ENCODE data around the gene TRMT10A.

Gene TRMT10A

DNA sequence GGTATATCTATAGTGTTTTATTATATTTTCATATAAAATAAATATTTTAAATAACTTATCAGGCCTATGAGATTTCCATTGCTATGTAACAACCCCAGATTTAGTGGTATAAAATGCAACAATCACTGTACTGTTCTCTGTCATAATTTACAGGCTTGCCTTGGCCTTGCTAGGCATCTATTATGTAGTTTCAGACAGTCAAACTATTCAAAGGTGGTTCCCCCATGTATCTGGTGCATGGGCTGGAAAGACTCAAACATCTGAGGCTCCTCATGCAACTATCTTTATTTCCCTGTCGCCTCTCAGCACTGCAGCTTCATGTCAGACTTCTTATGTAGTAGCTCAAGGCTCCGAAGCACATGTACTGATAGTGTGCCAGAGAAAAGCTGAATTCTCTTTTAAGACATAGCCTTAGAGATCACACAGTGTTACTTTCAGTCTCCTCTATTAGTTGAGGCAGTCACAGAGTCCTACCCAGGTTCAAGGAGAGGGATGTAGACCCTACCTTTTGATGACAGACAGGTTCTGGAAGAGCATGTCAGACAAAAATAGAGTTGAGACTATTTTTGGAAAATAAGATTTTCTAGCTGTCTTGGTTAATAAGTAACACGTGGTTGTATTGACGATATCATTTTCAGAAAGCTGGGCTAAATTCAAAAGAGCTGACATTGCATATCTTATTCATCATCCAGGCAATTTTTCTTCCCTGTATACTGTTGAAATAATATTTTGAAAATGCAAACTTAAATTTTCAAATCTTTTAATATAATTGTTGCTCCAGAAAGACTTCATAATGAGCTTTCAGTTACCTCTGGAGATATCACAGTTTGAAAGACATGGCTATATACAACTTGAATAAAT is 30.2 kb upstream of the TRMT10A start:
- H3K4me3 ChIP-seq (ENCODE audit: insufficient read length, low read depth) = no peak overlapping the region
- H3K4me1 ChIP-seq (ENCODE audit: insufficient read depth, insufficient read length) = no peaks in the 10 kb centered on the region
- no peak for TF ChIP-seq SUZ12 (IDR thresholded peaks at IDR 0.05; ENCODE audit: extremely low read depth, insufficient read depth, insufficient read length)
- TF ChIP-seq YY1 (IDR thresholded peaks at IDR 0.05; ENCODE audit: insufficient read depth, insufficient read length) = no peak
- TF ChIP-seq ZNF274 (IDR thresholded peaks at IDR 0.05; ENCODE audit: low read depth, low read length) = no peak
- H3K27me3 ChIP-seq (ENCODE audit: insufficient read depth, insufficient read length) = no peaks in the 10 kb centered on the region
- H3K9me3 ChIP-seq (ENCODE audit: insufficient read depth, low read length) = no peaks in the 10 kb centered on the region
- no peak overlapping the region for H3K9ac ChIP-seq (ENCODE audit: insufficient read length, low read depth)
- no peaks in the 10 kb centered on the region for H3K36me3 ChIP-seq (ENCODE audit: insufficient read depth, insufficient read length, low read length)
- DNase-seq (ENCODE audit: low read depth, low spot score) = no peak

DNA sequence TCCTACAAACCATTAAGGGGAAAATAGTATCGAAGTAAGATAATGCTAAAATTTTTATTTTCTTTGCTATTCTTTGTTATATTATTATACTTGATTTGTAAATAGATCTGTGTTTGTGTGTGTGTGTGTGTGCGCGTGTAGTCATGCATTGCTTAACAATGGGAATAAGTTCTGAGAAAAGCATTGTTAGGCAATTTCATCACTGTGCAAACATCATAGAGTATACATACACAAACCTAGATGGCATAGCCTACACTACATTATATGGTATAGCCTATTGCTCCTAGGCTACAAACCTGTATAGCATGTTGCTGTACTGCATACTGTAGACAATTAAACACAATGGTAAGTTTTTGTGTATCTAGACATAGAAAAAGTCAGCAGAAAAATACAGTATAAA is 27.9 kb upstream of the TRMT10A start:
- Histone ChIP-seq H3K9me3 (ENCODE audit: insufficient read depth, low read length) (no peaks in the 10 kb centered on the region), H3K4me1 (ENCODE audit: insufficient read depth, insufficient read length) (no peaks in the 10 kb centered on the region), H3K27me3 (ENCODE audit: insufficient read depth, insufficient read length) (no peaks in the 10 kb centered on the region), H3K4me3 (ENCODE audit: insufficient read length, low read depth) (no peak overlapping the region), H3K36me3 (ENCODE audit: insufficient read depth, insufficient read length, low read length) (no peaks in the 10 kb centered on the region), H3K9ac (ENCODE audit: insufficient read length, low read depth) (no peak overlapping the region)
- TF ChIP-seq YY1 (IDR thresholded peaks at IDR 0.05; ENCODE audit: insufficient read depth, insufficient read length) (no peak), SUZ12 (IDR thresholded peaks at IDR 0.05; ENCODE audit: extremely low read depth, insufficient read depth, insufficient read length) (no peak), ZNF274 (IDR thresholded peaks at IDR 0.05; ENCODE audit: low read depth, low read length) (no peak)
- no peak for DNase-seq (ENCODE audit: low read depth, low spot score)

- no peaks in the 10 kb centered on the region for H3K27me3 ChIP-seq (ENCODE audit: insufficient read depth, insufficient read length)
- H3K4me3 ChIP-seq (ENCODE audit: insufficient read length, low read depth) = no peak overlapping the region
- DNase-seq (ENCODE audit: low read depth, low spot score) = no peak
- no peaks in the 10 kb centered on the region for H3K36me3 ChIP-seq (ENCODE audit: insufficient read depth, insufficient read length, low read length)
- no peaks in the 10 kb centered on the region for H3K4me1 ChIP-seq (ENCODE audit: insufficient read depth, insufficient read length)
- H3K9me3 ChIP-seq (ENCODE audit: insufficient read depth, low read length) = no peaks in the 10 kb centered on the region
- no peak overlapping the region for H3K9ac ChIP-seq (ENCODE audit: insufficient read length, low read depth)
- TF ChIP-seq YY1 (IDR thresholded peaks at IDR 0.05; ENCODE audit: insufficient read depth, insufficient read length) (no peak), ZNF274 (IDR thresholded peaks at IDR 0.05; ENCODE audit: low read depth, low read length) (no peak), SUZ12 (IDR thresholded peaks at IDR 0.05; ENCODE audit: extremely low read depth, insufficient read depth, insufficient read length) (no peak)
Observed at GRCh38 chr4:99587803-99588202, 24.0 kb upstream of the TRMT10A start.

DNA sequence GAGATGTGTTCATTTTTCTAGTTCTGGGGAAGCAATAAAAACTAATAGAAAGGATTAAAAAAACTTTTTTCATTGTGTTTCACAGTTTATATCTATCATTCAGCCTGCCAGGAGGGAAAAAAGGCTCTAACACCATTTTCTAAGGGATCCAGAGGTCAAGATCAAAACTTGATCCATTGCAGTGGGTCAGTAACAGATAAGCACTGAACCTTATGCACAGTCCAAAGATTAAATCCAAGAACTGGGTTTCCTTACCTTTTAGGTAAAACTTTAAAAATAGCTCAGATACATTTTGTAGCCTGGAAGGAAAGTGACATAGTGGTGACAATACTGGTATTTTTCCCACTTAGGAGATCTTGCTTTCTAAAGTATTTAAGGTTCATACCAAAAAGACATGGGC is 23.5 kb upstream of the TRMT10A start:
- no peaks in the 10 kb centered on the region for H3K4me1 ChIP-seq (ENCODE audit: insufficient read depth, insufficient read length)

DNA sequence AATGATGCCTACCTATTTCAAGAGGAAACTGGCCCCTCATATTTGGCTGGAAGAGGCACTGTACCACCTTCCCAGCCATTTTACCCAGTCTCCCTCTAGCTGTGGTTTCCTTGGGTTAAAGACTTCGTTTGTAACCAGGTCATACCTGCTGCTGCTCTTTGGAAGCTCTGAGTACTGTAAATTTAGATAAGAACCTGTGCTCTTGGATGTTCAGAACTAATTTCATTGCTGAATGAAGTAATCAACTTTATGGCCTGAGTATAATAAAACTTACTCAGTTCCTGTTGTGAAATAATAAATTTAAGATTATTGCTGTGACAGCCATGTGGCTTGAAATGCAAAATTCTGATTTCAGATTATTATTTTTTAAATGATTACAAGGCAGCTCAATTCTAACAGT is 23.0 kb upstream of the TRMT10A start:
- Histone ChIP-seq H3K4me1 (ENCODE audit: insufficient read depth, insufficient read length) (no peaks in the 10 kb centered on the region), H3K9ac (ENCODE audit: insufficient read length, low read depth) (no peak overlapping the region), H3K4me3 (ENCODE audit: insufficient read length, low read depth) (no peak overlapping the region), H3K9me3 (ENCODE audit: insufficient read depth, low read length) (no peaks in the 10 kb centered on the region), H3K36me3 (ENCODE audit: insufficient read depth, insufficient read length, low read length) (no peaks in the 10 kb centered on the region), H3K27me3 (ENCODE audit: insufficient read depth, insufficient read length) (no peaks in the 10 kb centered on the region)
- TF ChIP-seq ZNF274 (IDR thresholded peaks at IDR 0.05; ENCODE audit: low read depth, low read length) (no peak), YY1 (IDR thresholded peaks at IDR 0.05; ENCODE audit: insufficient read depth, insufficient read length) (no peak), SUZ12 (IDR thresholded peaks at IDR 0.05; ENCODE audit: extremely low read depth, insufficient read depth, insufficient read length) (no peak)
- DNase-seq (ENCODE audit: low read depth, low spot score) = no peak

More for the DNA sequence above, 23.5 kb upstream of the TRMT10A start:
- Histone ChIP-seq H3K9ac (ENCODE audit: insufficient read length, low read depth) (no peak overlapping the region), H3K36me3 (ENCODE audit: insufficient read depth, insufficient read length, low read length) (no peaks in the 10 kb centered on the region), H3K27me3 (ENCODE audit: insufficient read depth, insufficient read length) (no peaks in the 10 kb centered on the region), H3K9me3 (ENCODE audit: insufficient read depth, low read length) (no peaks in the 10 kb centered on the region), H3K4me3 (ENCODE audit: insufficient read length, low read depth) (no peak overlapping the region)
- TF ChIP-seq ZNF274 (IDR thresholded peaks at IDR 0.05; ENCODE audit: low read depth, low read length) (no peak), YY1 (IDR thresholded peaks at IDR 0.05; ENCODE audit: insufficient read depth, insufficient read length) (no peak), SUZ12 (IDR thresholded peaks at IDR 0.05; ENCODE audit: extremely low read depth, insufficient read depth, insufficient read length) (no peak)
- DNase-seq (ENCODE audit: low read depth, low spot score) = no peak

DNA sequence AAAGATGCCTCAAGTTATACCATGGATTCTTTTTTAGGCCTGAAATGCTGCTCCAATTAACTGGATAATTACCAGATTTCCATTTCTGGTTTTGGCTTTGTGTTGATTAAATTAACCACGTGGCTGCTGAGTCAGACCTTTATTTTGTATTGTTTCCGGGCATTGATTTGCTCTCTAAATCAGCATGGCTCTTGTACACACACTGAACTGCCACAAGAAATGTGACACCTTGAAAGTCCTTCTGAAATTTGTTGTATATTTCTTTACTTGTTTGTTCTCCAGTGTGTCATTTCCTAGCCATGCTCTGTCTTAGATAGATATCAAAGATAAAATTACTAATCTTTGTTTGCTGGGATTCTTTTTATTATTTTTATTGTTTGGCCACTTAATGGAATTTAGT is 22.5 kb upstream of the TRMT10A start:
- Histone ChIP-seq H3K9me3 (ENCODE audit: insufficient read depth, low read length) (no peaks in the 10 kb centered on the region), H3K4me1 (ENCODE audit: insufficient read depth, insufficient read length) (no peaks in the 10 kb centered on the region), H3K9ac (ENCODE audit: insufficient read length, low read depth) (no peak overlapping the region), H3K36me3 (ENCODE audit: insufficient read depth, insufficient read length, low read length) (no peaks in the 10 kb centered on the region), H3K27me3 (ENCODE audit: insufficient read depth, insufficient read length) (no peaks in the 10 kb centered on the region), H3K4me3 (ENCODE audit: insufficient read length, low read depth) (no peak overlapping the region)
- TF ChIP-seq ZNF274 (IDR thresholded peaks at IDR 0.05; ENCODE audit: low read depth, low read length) = no peak
- TF ChIP-seq YY1 (IDR thresholded peaks at IDR 0.05; ENCODE audit: insufficient read depth, insufficient read length) = no peak
- no peak for TF ChIP-seq SUZ12 (IDR thresholded peaks at IDR 0.05; ENCODE audit: extremely low read depth, insufficient read depth, insufficient read length)
- DNase-seq (ENCODE audit: low read depth, low spot score) = no peak

GRCh38 chr4:99585516-99585915 is 21.7 kb upstream of the TRMT10A start:
- no peaks in the 10 kb centered on the region for H3K9me3 ChIP-seq (ENCODE audit: insufficient read depth, low read length)
- H3K27me3 ChIP-seq (ENCODE audit: insufficient read depth, insufficient read length) = no peaks in the 10 kb centered on the region
- H3K4me1 ChIP-seq (ENCODE audit: insufficient read depth, insufficient read length) = no peaks in the 10 kb centered on the region
- H3K36me3 ChIP-seq (ENCODE audit: insufficient read depth, insufficient read length, low read length) = no peaks in the 10 kb centered on the region
- no peak overlapping the region for H3K4me3 ChIP-seq (ENCODE audit: insufficient read length, low read depth)
- no peak for DNase-seq (ENCODE audit: low read depth, low spot score)
- H3K9ac ChIP-seq (ENCODE audit: insufficient read length, low read depth) = no peak overlapping the region
- no peak for TF ChIP-seq ZNF274 (IDR thresholded peaks at IDR 0.05; ENCODE audit: low read depth, low read length)
- TF ChIP-seq SUZ12 (IDR thresholded peaks at IDR 0.05; ENCODE audit: extremely low read depth, insufficient read depth, insufficient read length) = no peak
- no peak for TF ChIP-seq YY1 (IDR thresholded peaks at IDR 0.05; ENCODE audit: insufficient read depth, insufficient read length)

Data from NT2/D1 (cell line).